HG02798 (cell line): ENCODE results near the gene MYL9.
"Not testable (repeated sequence)": the region's sequence is repeated elsewhere in the genome, so short reads cannot be mapped to it uniquely, and the experiment has no call there.

ENCODE experiments used
- ATAC-seq: cut with Tn5 transposase; IDR thresholded peaks from one replicate; pipeline ENCODE4 v1.9.1; 2021; ENCODE audit warnings: mild to moderate bottlenecking; ENCODE audit not compliant: unreplicated experiment, poor library complexity

The MYL9 gene

DNA sequence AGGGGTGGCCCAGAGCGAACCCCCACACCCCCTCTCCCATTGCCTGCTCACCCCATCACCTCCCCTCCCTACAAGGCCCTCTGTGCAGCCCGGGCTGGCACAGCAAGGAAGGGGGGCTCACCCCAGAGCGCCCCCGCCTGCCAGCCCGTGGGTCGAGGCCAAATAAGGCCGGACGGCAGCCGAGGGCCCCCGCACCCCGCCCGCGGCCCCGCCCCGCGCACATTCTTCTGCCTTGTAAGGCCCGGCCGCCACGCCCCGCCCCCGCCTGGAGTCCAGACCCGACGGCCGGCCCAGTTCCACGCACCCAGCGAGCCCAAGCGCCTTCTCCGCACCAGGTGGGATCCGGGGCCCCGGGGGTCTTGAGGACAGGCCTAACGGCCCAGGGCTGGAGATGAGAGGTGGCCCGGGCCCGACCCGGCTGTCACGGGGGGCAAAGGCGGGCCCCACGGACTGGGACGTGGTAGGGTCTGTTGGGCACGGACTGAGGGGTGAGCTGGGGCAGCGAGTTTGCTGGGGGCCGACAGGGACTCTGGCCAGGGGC lies at the start of gene MYL9:
Gene MYL9 (plus strand): TSS at position 293 of the 541 bp plus-strand sequence. CDS start 3,366 bp downstream, outside the sequence.
- no peak for ATAC-seq

GRCh38 chr20:36491901-36492617 lies 49.3 kb upstream of the MYL9 start:
- ATAC-seq = peak; percentile 43

- ATAC-seq = no peak
These were observed 48.1 kb upstream of the MYL9 start for GRCh38 chr20:36493051-36493800.

- ATAC-seq = no peak
These were observed 47.6 kb upstream of the MYL9 start for GRCh38 chr20:36493801-36494114.

DNA sequence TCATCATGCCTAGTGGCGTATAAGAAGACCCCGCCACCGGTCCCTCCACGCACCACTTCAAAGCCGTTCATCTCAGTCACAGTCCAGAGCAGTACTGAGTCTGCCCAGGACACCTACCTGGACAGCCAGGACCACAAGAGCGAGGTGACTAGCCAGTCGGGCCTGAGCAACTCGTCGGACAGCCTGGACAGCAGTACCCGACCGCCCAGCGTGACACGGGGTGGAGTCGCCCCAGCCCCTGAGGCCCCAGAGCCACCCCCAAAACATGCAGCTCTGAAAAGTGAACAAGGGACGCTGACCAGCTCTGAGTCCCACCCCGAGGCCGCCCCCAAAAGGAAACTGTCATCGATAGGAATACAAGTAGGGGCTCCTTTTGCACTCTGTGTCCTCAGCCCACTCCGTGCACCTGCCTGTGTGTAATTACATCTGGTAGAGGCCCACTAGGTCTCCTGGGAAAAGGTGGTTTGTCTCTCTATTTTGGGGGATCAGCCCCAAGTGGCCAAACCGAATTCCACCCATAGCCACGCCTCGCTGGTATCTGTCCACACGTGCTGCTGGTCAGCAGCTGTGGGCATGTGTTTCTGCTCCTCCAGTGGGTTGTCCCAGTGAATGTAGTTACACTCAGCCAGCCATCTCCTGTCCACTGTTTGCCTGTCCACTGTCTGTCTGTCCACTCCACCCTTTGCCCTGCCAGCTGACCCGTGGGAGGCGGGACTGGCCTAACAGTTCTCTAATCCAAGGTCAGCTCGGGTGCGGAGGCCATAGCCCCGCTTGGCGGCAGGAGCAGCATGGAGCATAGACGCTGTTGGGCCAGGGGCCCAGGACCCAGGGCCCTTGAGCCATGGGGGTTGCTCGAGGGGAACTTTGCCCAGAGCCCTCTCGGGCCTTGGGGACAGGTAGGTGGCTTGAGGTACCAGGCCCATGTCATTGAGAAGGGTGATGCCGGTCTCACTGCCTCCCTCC lies 44.3 kb upstream of the MYL9 start:
- ATAC-seq = no peak

- no peak for ATAC-seq
These were observed 43.5 kb upstream of the MYL9 start for GRCh38 chr20:36497856-36498255.

GRCh38 chr20:36498386-36499179 lies 42.7 kb upstream of the MYL9 start:
- ATAC-seq = no peak

- no peak for ATAC-seq
These were observed 42.1 kb upstream of the MYL9 start for GRCh38 chr20:36499211-36499610.

DNA sequence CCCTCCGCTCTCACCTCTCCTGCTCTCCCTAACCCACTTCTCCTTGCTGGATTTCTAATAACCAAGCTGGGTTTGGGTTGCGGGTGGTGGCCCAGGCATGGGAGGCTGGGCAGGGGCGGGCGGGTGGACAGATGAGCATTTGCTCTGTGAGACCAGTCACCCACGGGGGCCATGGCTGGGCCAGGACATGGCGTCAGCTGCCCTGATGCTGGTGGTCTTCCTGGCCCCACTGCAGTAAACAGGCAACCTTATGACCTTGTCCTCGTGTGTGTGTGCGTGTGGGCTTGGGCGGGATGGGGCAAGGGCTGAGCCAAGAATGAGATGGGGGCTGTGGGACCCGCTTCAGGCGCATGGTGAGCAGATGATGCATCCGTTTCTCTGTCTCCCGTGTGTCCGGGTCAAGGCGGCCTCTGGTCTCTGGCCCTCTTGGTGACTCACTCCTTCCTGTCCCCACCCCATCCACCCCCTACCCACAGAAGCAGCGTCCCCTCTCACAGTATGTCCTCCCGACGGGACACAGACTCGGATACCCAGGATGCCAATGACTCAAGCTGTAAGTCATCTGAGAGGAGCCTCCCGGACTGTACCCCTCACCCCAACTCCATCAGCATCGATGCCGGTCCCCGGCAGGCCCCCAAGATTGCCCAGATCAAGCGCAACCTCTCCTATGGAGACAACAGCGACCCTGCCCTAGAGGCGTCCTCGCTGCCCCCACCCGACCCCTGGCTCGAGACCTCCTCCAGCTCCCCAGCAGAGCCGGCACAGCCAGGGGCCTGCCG lies 41.4 kb upstream of the MYL9 start:
- no peak for ATAC-seq

DNA sequence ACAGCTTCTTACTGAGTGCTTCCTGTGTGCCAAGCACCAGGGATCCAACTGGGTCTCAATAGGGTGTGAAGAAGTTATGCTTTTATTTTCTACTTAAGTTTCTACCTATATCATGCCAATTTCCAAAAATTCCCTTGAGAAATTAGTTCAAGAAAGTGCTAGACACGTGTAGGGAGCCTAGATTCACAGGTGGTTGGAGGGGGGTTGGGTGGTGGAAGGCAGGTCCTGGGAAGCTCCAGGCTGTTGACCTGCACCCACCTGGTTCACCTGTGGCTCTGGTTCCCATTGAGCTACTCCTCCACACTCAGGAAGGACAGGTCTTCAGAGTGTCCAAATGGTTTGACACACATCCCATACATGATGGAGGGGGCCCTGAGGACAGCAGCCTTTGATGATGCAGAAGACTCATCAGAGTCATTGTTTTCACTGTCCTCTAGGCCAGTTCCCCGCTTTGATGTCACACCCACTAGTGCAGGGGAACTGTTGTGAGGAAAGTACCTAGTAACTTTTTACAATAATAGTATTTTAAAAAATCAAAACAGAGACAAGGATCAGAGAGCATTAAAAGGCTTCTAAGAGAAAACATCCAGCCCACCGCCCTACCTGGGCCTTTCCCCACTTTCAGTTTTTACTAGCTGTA lies 39.8 kb upstream of the MYL9 start:
- ATAC-seq = no peak

- no peak for ATAC-seq
These were observed 37.0 kb upstream of the MYL9 start for GRCh38 chr20:36504295-36504694.

DNA sequence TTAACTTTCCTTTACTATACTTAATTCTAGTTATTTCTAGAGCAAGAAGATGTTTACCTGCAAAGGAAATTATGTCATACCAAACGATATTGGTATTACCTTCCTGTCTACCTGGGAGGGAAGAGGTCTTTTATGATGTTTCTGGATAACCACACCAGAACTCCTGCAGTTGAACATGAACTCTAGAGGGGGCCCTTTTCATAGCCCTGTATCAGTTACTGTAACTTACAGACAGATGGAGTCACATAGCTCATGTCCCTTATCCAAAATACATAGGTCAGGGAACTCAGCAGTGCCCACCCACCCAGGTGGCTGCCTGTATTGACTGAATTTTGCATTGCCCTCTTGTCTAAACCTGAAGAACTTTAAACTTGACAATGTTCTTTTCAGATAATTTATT lies 35.1 kb upstream of the MYL9 start:
- no peak for ATAC-seq

GRCh38 chr20:36507746-36508145 lies 33.6 kb upstream of the MYL9 start:
- no peak for ATAC-seq

- no peak for ATAC-seq
These were observed 22.2 kb upstream of the MYL9 start for GRCh38 chr20:36519012-36519719.

DNA sequence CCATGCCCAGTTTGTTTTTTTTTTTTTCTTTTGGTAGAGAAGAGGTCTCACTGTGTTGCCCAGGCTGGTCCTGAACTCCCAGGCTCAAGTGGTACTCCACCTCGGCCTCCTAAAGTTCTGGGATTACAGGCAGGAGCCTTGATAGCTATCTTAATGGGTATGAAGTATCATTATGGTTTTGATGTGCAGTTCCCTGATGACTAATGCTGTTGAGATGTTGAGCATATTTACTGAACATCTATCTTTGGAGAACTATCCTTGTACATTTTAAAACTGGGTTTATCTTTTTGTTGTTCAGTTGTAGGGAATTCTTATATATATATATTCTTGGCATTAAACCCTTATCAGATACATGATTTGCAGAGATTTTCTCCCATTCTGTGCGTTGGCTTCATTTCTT lies 21.4 kb upstream of the MYL9 start:
- no peak for ATAC-seq

GRCh38 chr20:36521526-36521925 lies 19.8 kb upstream of the MYL9 start:
- no peak for ATAC-seq

GRCh38 chr20:36522412-36522811 lies 18.9 kb upstream of the MYL9 start:
- not testable (repeated sequence) for ATAC-seq

GRCh38 chr20:36523341-36523740 lies 18.0 kb upstream of the MYL9 start:
- no peak for ATAC-seq
